DND-41 (cell line): ENCODE results near the gene DCAF15.

Experiments
- ATAC-seq: fragments of 200-7000 bp; cut with Tn5 transposase; 3 replicates; pipeline ENCODE4 v1.9.1; 2021; ENCODE audit warnings: low read depth; ENCODE audit not compliant: insufficient read depth
- DNase-seq: peaks from one replicate; pipeline ENCODE4 v3.0.0-alpha.2; 2020
- H2AFZ ChIP-seq: 2 replicates; pipeline ENCODE4 v1.6.0; 2012; ENCODE audit warnings: low read depth, low read length
- H3K27ac ChIP-seq: 2 replicates; pipeline ENCODE4 v1.5.1; 2012; ENCODE audit warnings: low read length, inconsistent platforms
- H3K27me3 ChIP-seq: fragments of 200-600 bp; sonication (generic); 2 replicates; pipeline ENCODE4 v1.6.0; 2012; ENCODE audit warnings: low read length, mild to moderate bottlenecking, inconsistent platforms; ENCODE audit not compliant: insufficient read depth, poor library complexity
- H3K36me3 ChIP-seq: 2 replicates; pipeline ENCODE4 v1.5.1; 2012; ENCODE audit warnings: low read length, inconsistent platforms; ENCODE audit not compliant: insufficient read depth
- H3K4me1 ChIP-seq: 2 replicates; pipeline ENCODE4 v1.5.1; 2012; ENCODE audit warnings: mild to moderate bottlenecking, low read length; ENCODE audit not compliant: insufficient read depth
- H3K4me2 ChIP-seq: 2 replicates; pipeline ENCODE4 v1.6.0; 2012; ENCODE audit warnings: mild to moderate bottlenecking, moderate library complexity, low read length, inconsistent platforms; ENCODE audit not compliant: insufficient read depth
- H3K4me3 ChIP-seq, 2 experiments: fragments of 200-600 bp in 1 of 2; shearing (Covaris generic) in 1 of 2; 2 replicates each; pipeline ENCODE4 v1.5.1; 2012 to 2016; ENCODE audit warnings: inconsistent platforms in 2 of 2, low read length in 2 of 2, mild to moderate bottlenecking in 2 of 2, low read depth in 1 of 2, moderate library complexity in 1 of 2
- H3K79me2 ChIP-seq: 2 replicates; pipeline ENCODE4 v1.6.0; 2012; ENCODE audit warnings: low read length, inconsistent platforms; ENCODE audit not compliant: insufficient read depth
- H3K9ac ChIP-seq: 2 replicates; pipeline ENCODE4 v1.6.0; 2012; ENCODE audit warnings: low read depth, mild to moderate bottlenecking, inconsistent platforms, low read length, moderate library complexity
- H3K9me3 ChIP-seq: 2 replicates; pipeline ENCODE4 v1.5.1; 2012; ENCODE audit warnings: low read length, moderate library complexity, mild to moderate bottlenecking, inconsistent platforms; ENCODE audit not compliant: insufficient read depth, severe bottlenecking
- H4K20me1 ChIP-seq: 2 replicates; pipeline ENCODE4 v1.6.0; 2012; ENCODE audit warnings: low read length; ENCODE audit not compliant: insufficient read depth
- CTCF ChIP-seq: IDR thresholded peaks from 2 replicates; pipeline ENCODE4 v1.5.1; 2012; ENCODE audit warnings: borderline replicate concordance, low read length, moderate library complexity, mild to moderate bottlenecking; ENCODE audit not compliant: poor library complexity, severe bottlenecking; ENCODE audit errors: extremely low read depth
- EZH2 ChIP-seq: IDR thresholded peaks from 3 replicates; pipeline ENCODE4 v1.6.1; 2012; ENCODE audit warnings: borderline replicate concordance, low read depth, mild to moderate bottlenecking, moderate library complexity, low read length, inconsistent platforms; ENCODE audit not compliant: severe bottlenecking

DCAF15 gene

GRCh38 chr19:13913352-13913751 lies 39.0 kb upstream of the DCAF15 start:
- no peaks in the 10 kb centered on the region for H3K9me3 ChIP-seq
- H3K4me1 ChIP-seq: peaks cover 4% of the 10 kb centered on the region; the same call in 1 of the 2 replicates
- DNase-seq (no peak), ATAC-seq (no peak)
- H4K20me1 ChIP-seq: no peaks in the 10 kb centered on the region
- H3K36me3 ChIP-seq: peaks cover 66% of the 10 kb centered on the region
- TF ChIP-seq EZH2: no peak
- no peak for TF ChIP-seq CTCF
- H3K79me2 ChIP-seq: 0 out of 2 replicates have a peak, but pooled peaks cover 4% of the 10 kb centered on the region
- no peak overlapping the region for H3K27ac ChIP-seq
- no peaks in the 10 kb centered on the region for H3K27me3 ChIP-seq
- H3K9ac ChIP-seq: no peak overlapping the region
- H3K4me2 ChIP-seq: no peak overlapping the region
- no peak overlapping the region for H3K4me3 ChIP-seq
- H2AFZ ChIP-seq: no peak overlapping the region

- no peaks in the 10 kb centered on the region for H3K9me3 ChIP-seq
- DNase-seq (no peak), ATAC-seq (no peak)
- peaks cover 71% of the 10 kb centered on the region for H3K36me3 ChIP-seq
- no peak overlapping the region for H3K9ac ChIP-seq
- no peak overlapping the region for H3K27ac ChIP-seq
- no peak overlapping the region for H3K4me2 ChIP-seq
- no peaks in the 10 kb centered on the region for H3K27me3 ChIP-seq
- H4K20me1 ChIP-seq: no peaks in the 10 kb centered on the region
- no peak for TF ChIP-seq CTCF
- TF ChIP-seq EZH2: no peak
- no peak overlapping the region for H2AFZ ChIP-seq
- H3K79me2 ChIP-seq: no peaks in the 10 kb centered on the region
- H3K4me3 ChIP-seq: no peak overlapping the region
- H3K4me1 ChIP-seq: no peaks in the 10 kb centered on the region
Observed at GRCh38 chr19:13914777-13915176, 37.5 kb upstream of the DCAF15 start.

- H3K4me3 ChIP-seq: no peak overlapping the region
- TF ChIP-seq CTCF: no peak
- TF ChIP-seq EZH2: no peak
- H3K4me2 ChIP-seq: no peak overlapping the region
- ATAC-seq (no peak), DNase-seq (no peak)
- no peak overlapping the region for H3K27ac ChIP-seq
- no peaks in the 10 kb centered on the region for H3K79me2 ChIP-seq
- no peak overlapping the region for H3K9ac ChIP-seq
- no peak overlapping the region for H2AFZ ChIP-seq
- no peaks in the 10 kb centered on the region for H3K27me3 ChIP-seq
- H3K4me1 ChIP-seq: no peaks in the 10 kb centered on the region
- peaks cover 4% of the 10 kb centered on the region for H3K9me3 ChIP-seq
- no peaks in the 10 kb centered on the region for H4K20me1 ChIP-seq
- H3K36me3 ChIP-seq: peaks cover 76% of the 10 kb centered on the region
Observed at GRCh38 chr19:13917888-13918406, 34.4 kb upstream of the DCAF15 start.
